Astrocyte of the hippocampus (primary cell): Measurements from ENCODE around the gene POLR3C.

ENCODE experiments used
- DNase-seq: peaks from one replicate; pipeline ENCODE4 v3.0.0; 2011; ENCODE audit warnings: low read depth, low spot score

Gene POLR3C

DNA sequence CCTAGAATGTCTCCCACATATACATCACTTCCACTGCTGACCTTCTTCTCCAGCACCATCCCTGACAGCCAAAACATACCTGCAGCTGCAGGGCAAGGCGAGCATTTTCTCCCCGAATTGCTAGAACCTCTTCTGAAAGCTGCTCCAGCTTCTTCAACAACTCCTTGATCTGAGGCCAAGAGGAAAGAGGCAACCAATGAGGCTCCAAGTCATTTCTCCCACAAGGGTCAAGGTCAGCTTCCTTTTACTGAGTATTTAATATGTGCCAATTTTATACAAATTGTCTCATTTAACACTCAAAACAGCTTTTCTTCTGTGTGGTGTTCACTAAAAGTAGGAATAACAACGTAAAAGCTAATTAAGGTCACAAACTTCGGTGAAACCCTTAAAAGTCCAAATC is 44.2 kb downstream of the POLR3C start:
- no peak for DNase-seq

DNA sequence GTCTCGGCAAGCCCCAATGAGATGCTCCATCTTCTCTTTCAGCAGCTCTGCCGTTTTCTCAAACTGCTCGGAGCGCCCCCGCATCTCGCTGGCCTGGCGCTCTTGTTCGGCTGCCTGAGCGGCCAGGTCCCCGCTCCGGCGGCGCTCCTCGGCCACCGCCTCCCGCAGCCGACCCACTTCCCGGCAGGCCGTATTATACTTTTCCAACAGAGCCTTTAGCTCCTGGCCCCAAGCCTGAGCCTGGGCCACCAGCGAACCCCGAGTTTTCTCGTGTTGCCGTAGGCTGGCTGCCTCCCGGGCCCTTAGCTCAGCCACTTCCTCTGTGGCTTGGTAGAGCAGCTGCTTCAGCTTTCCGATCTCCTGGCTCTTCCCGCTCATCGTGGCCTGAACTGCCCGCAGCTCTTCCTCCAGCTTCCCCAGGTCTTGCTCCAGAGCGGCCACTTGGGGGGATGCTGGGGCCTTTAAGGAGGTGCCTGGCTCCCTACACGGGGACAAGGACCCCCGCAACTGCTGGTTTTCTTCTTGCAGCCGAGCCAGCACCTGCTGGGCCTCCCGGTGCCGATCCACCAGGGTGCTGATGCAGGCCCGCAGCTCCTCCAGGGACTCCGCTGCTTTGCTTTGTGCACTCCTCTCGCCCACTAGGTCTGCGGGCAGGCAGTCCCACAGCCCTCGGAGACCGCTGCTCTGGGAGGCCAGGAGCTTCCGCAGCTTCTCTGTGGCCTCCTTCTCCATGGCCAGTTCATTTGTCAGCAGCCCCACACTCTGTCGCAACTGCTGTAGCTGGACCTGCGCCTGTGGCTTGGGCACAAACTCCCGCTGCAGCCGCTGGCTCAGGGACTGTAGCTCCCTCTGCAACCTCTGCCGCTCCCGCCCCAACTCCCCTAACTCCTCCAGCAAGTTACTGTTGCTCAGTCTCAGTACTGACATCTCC is 48.3 kb downstream of the POLR3C start:
- DNase-seq = peak; percentile 64

DNA sequence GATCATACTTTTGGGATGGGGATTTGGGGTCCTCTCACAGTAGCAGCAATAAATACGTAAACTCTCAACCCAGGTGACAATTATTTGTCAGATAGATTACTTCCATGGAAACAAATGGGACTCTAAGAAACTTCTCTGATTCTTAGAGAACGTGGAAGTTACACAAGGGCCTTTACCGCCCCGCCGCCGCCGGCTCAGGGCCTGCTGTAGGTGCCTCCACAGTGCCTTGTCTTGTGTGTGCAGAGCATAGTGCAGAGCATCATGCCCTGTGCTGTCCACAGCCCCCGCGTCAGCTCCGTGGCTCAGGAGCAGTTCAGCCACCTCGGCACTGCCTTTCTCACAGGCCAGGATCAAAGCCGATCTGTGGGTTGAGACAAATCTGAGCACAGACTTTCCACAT is 50.6 kb downstream of the POLR3C start:
- no peak for DNase-seq

DNA sequence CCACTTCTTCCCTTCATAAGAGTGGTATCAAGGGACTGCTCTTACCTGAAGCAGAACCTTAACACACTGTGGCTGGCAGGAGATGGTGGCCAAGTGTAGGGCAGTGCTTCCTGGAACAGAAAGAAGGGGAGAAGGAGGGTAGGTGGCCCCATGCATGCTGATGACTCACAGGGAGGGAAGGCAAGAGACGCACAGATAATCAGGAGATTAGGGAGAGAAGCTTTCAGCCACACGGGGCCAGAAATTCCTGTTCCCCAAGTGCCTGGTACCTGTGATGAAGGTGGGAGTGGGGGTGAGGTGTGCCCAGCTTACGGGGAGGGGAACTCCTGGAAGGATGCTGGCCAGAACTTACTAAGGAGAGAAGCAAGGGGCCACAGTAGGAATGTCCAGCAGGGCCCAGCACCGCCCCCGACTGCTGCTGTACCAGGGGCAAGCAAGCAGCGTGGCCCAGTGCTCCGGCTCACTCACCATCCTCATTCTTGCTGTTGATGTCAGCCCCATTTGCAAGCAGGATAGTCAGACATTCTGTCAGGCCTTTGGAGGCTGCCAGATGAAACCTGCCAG is 54.0 kb downstream of the POLR3C start:
- DNase-seq = no peak

DNA sequence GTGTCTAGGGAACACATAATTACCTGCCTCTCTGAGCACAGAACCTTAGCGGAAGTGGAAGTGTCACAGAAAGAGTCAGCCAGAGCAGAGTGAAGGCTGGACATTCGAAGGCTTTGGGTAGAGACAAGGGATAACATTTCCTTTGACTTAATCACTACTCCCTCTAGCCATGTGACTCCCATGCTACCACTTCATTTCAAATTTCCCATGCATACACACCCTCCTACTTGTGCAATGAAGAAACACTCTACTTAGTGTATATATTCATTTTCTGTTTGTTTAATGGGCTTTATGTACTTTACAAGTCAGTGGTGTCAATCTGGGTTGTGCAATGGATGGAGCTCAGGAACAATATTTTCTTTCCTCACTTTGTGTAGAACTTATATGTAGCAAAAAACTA is 54.7 kb downstream of the POLR3C start:
- no peak for DNase-seq

DNA sequence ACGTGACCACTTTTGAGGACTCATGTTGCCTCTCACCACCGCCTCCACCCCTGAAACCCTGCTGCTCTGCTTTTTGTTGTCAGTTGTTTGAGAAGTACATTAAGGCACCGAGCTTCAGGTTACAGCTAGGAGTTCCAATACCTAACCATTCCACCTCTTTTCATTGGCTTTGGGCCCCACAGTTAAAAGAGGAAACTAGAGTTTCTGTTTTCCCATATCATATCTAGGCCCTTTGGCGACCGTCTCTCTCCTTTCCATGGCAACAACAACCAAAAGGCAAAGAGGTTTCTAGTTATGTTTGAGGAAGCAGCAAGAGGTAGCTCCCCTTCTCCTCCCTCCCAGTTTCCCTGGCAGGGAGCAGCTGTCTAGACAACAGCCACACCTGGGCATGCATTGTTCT is 55.8 kb downstream of the POLR3C start:
- no peak for DNase-seq

GRCh38 chr1:145884675-145885074 is 60.7 kb downstream of the POLR3C start:
- no peak for DNase-seq

- peak; percentile 80 for DNase-seq
Observed at GRCh38 chr1:145885738-145886287, 61.8 kb downstream of the POLR3C start, which contains the start of gene ANKRD35. Gene ANKRD35, minus strand, starts transcription at chr1:145885866. Its CDS starts 108 bp downstream, at chr1:145885758.

DNA sequence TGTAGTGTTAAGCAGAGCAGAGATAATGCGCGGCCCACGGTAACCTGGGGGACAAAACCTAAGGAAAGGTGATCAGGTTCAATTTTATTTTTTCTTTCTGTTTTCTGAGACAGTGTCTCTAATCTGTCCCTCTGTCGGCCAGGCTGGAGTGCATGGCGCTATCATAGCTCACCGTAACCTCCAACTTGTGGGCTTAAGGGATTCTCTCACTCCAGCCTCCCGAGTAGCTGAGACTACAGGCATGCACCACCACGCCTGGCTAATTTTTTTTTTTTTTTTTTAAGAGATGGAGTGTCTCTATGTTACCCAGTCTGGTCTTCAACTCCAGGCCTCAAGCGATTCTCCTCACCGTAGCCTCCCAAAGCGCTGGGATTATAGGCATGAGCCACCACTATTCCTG is 62.4 kb downstream of the POLR3C start:
- no peak for DNase-seq

DNA sequence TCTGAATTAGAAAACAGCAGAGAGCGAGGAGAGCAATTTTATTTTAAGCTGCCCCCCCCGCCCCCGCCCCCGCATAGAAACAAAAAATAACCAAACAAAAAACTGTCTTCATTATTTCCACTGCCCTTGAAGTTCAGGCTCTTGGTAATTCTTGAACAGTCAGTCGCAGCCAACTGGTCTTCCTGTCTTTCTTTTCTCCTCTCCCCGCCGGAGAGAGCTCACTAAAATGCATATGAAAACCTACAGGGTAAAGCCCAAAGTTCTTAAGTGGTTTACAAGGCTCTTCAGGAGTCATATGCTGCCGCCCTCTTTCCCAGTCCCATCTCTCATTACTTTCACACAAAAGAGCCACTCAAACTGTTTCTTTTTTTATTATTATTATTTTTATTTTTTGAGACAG is 62.8 kb downstream of the POLR3C start:
- no peak for DNase-seq

GRCh38 chr1:145887631-145888030 is 63.6 kb downstream of the POLR3C start:
- DNase-seq = peak; percentile 39

- no peak for DNase-seq
Observed at GRCh38 chr1:145889722-145890121, 65.7 kb downstream of the POLR3C start.

GRCh38 chr1:145891143-145891542 is 67.1 kb downstream of the POLR3C start:
- DNase-seq = peak; percentile 79

- DNase-seq = peak; percentile 99
Observed at GRCh38 chr1:145891587-145892485, 67.8 kb downstream of the POLR3C start.

DNA sequence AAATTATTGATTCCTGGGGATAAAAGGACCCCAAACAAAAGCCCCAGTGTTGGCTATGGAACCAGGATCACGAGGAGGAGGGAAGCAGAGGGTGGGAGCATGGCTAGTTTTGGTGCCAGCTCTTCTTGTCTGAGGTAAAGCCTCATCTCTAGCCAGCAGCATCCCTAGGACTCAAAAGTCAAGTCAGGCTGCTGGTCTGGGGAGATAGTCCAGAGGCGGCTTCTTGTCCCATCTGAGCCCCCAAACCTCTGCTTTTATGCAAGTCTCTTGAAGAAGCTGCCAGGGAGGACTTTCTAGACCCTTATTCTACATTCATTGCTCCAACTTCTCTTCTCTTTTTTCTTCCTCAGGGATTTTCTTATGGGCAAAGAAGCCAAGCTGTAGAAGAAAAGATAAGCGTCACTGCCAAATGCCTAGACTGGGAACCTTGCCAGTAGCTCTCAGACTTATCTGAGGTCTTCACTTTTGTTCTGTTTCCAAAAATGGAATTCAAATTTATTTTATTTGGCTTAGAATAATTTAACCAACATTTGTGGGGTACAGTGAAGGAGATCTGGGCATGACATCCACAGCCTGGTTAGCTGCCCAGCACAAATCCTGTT is 68.6 kb downstream of the POLR3C start:
- DNase-seq = peak; percentile 69

- DNase-seq = no peak
Observed at GRCh38 chr1:145893306-145894055, 69.5 kb downstream of the POLR3C start.
